GM08714 (cell line): ENCODE measurements around the gene HFM1.

ENCODE experiments used
- H3K4me3 ChIP-seq: fragments of 200-500 bp; sonication (Bioruptor generic); 2 replicates; pipeline ENCODE4 v1.5.1; 2014; ENCODE audit warnings: mild to moderate bottlenecking, low read length, inconsistent platforms
- ZNF274 ChIP-seq: IDR thresholded peaks from 2 replicates; pipeline ENCODE4 v1.6.1; 2012; ENCODE audit warnings: mild to moderate bottlenecking, low read depth, low read length

Gene HFM1

DNA sequence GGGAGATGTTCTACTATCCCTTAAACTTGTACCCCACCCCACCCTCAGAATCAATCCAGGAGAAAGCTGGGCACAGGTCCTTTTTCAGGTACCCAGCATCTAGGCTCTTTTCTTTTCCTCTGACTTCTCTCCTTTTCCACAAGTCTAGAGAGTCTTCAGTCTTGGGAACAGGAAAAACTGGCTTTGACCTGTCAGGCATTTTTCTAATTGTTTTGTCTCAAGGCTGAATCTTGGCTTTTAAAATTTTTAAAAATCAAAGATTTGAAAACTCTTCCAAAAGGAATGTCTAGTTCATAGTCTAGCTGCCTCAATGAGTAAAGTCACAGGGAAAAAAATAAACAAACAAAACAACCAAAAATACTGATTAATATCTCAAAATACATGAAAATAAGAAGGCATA, 161.5 kb downstream of the HFM1 start:
- TF ChIP-seq ZNF274: no peak
- no peak overlapping the region for H3K4me3 ChIP-seq

GRCh38 chr1:91234181-91234580, 170.5 kb downstream of the HFM1 start:
- no peak overlapping the region for H3K4me3 ChIP-seq
- TF ChIP-seq ZNF274: no peak

DNA sequence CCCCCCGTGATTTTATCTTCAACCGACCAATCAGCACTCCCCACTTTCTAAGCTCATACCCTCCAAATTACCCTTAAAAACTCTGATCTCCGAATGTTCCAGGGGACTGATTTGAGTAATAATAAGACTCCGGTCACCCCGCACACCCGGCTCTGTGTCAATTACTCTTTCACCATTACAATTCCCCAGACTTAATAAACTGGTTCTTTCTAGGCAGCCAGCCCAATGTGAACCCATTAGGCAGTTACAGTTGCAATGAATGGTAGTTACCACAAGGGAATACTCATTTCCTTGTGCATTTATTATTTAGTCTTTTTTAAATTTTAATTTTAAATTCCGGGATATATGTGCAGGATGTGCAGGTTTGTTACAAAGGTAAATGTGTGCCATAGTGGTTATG, 177.9 kb downstream of the HFM1 start:
- no peak for TF ChIP-seq ZNF274
- no peak overlapping the region for H3K4me3 ChIP-seq

DNA sequence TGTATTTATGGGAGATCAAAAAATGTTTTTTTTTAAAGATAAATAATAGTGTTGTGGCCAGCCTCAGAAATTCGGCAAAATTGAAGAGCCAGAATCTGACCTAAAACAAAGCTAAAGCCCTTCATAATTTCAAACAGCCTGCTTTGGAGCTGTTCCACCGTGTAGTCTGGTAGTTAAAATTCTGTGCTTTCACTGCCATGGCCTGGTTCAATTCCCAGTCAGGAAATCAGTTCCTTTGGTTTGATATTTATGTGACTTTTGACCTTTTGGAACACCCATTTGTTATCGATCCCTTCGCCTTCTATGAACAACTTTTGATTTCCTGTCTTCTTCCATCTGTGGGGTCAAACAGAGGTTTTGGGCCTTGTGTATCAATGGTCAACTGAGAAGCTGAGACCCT, 179.8 kb downstream of the HFM1 start:
- TF ChIP-seq ZNF274: no peak
- H3K4me3 ChIP-seq: no peak overlapping the region

GRCh38 chr1:91221017-91221416, 183.6 kb downstream of the HFM1 start:
- no peak overlapping the region for H3K4me3 ChIP-seq
- no peak for TF ChIP-seq ZNF274

- no peak for TF ChIP-seq ZNF274
- no peak overlapping the region for H3K4me3 ChIP-seq
Observed at GRCh38 chr1:91217911-91218310, 186.7 kb downstream of the HFM1 start.
